ENCODE measurements around the gene TMEM245. TPM values are rescaled to one million over a fixed set of nuclear protein-coding genes. Genes with fewer than 3 reads are reported as not detected.

TMEM245 gene
- total RNA-seq, 1 experiment from 2014 or later = 23.7 TPM

GRCh38 chr9:108991479-108991878 lies 128.3 kb downstream of the TMEM245 start:
- H3K9ac ChIP-seq (ENCODE audit: low read length) = no peak overlapping the region
- CTCF ChIA-PET = no interaction called here
- no peak overlapping the region for H3K4me2 ChIP-seq (ENCODE audit: low read length)
- H3K36me3 ChIP-seq (ENCODE audit: low read depth, low read length) = peaks cover 33% of the 10 kb centered on the region
- H3K9me3 ChIP-seq (ENCODE audit: low read length) = no peaks in the 10 kb centered on the region
- intact Hi-C loops (cut with micrococcal nuclease) = no loop called here
- H3K79me2 ChIP-seq (ENCODE audit: low read length) = peaks cover 43% of the 10 kb centered on the region
- H3K9me2 ChIP-seq (replicated peaks; ENCODE audit: low read length) = no peaks in the 10 kb centered on the region
- H3K4me1 ChIP-seq (ENCODE audit: insufficient read depth, low read length) = peaks cover 18% of the 10 kb centered on the region
- POLR2A ChIA-PET (ENCODE audit: unreplicated experiment) = no interaction called here
- no peaks in the 10 kb centered on the region for H4K20me1 ChIP-seq (ENCODE audit: low read length)
- H2AFZ ChIP-seq (ENCODE audit: low read length) = no peak overlapping the region
- no peak overlapping the region for H3K4me3 ChIP-seq (ENCODE audit: low read length)
- no peak for TF ChIP-seq EZH2phosphoT487 (IDR thresholded peaks at IDR 0.05; ENCODE audit: borderline replicate concordance, low read length)
- TF ChIP-seq, protein P1, sequence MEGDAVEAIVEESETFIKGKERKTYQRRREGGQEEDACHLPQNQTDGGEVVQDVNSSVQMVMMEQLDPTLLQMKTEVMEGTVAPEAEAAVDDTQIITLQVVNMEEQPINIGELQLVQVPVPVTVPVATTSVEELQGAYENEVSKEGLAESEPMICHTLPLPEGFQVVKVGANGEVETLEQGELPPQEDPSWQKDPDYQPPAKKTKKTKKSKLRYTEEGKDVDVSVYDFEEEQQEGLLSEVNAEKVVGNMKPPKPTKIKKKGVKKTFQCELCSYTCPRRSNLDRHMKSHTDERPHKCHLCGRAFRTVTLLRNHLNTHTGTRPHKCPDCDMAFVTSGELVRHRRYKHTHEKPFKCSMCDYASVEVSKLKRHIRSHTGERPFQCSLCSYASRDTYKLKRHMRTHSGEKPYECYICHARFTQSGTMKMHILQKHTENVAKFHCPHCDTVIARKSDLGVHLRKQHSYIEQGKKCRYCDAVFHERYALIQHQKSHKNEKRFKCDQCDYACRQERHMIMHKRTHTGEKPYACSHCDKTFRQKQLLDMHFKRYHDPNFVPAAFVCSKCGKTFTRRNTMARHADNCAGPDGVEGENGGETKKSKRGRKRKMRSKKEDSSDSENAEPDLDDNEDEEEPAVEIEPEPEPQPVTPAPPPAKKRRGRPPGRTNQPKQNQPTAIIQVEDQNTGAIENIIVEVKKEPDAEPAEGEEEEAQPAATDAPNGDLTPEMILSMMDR (conservative IDR thresholded peaks at IDR 0.05; ENCODE audit: low read depth, low read length) = no peak
- TF ChIP-seq EZH2 (IDR thresholded peaks at IDR 0.05; ENCODE audit: low read length, unreplicated experiment) = no peak
- peak; percentile 31 for DNase-seq
- no TSS peak for BruUV-seq (replicated peaks)
- no peaks in the 10 kb centered on the region for H3F3A ChIP-seq (ENCODE audit: low read length, unreplicated experiment)
- peak overlapping the region; percentile 41 for H3K27ac ChIP-seq (ENCODE audit: low read length)
- ATAC-seq = peak; percentile 33; the same call in 1 of the 2 replicates
- H3K27me3 ChIP-seq (ENCODE audit: low read length) = no peaks in the 10 kb centered on the region

DNA sequence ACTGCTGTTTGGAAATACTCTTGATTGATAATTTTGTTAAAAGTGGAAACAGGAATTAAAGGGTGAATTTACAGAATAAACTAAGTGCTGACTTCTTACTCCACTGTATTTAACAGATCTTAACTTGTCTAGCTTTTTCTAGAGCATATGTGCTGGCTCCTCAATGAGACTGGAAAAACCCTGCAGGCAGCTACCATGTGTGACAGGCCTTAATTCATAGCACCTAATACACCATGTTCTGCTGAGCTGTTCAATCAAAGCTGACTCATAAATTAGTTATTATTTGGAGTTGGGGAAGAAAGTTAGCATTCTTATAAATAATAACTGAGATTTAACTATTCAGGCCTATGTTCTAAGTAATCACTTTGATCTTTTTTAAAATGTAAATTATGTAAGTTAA lies 135.9 kb downstream of the TMEM245 start:
- no peak overlapping the region for H3K9ac ChIP-seq (ENCODE audit: low read length)
- no peaks in the 10 kb centered on the region for H3K9me3 ChIP-seq (ENCODE audit: low read length)
- no peak overlapping the region for H2AFZ ChIP-seq (ENCODE audit: low read length)
- ChIA-PET CTCF (no interaction called here), POLR2A (ENCODE audit: unreplicated experiment) (no interaction called here)
- H3K27ac ChIP-seq (ENCODE audit: low read length) = no peak overlapping the region
- H3F3A ChIP-seq (ENCODE audit: low read length, unreplicated experiment) = no peaks in the 10 kb centered on the region
- intact Hi-C loops (cut with micrococcal nuclease) = no loop called here
- H3K79me2 ChIP-seq (ENCODE audit: low read length) = no peaks in the 10 kb centered on the region
- H3K4me2 ChIP-seq (ENCODE audit: low read length) = no peak overlapping the region
- no peak overlapping the region for H3K4me3 ChIP-seq (ENCODE audit: low read length)
- DNase-seq (no peak), ATAC-seq (no peak)
- no peaks in the 10 kb centered on the region for H3K27me3 ChIP-seq (ENCODE audit: low read length)
- H4K20me1 ChIP-seq (ENCODE audit: low read length) = no peaks in the 10 kb centered on the region
- H3K4me1 ChIP-seq (ENCODE audit: insufficient read depth, low read length) = no peaks in the 10 kb centered on the region
- no TSS peak for BruUV-seq (replicated peaks)
- peaks cover 19% of the 10 kb centered on the region for H3K36me3 ChIP-seq (ENCODE audit: low read depth, low read length)
- no peaks in the 10 kb centered on the region for H3K9me2 ChIP-seq (replicated peaks; ENCODE audit: low read length)
- TF ChIP-seq EZH2 (IDR thresholded peaks at IDR 0.05; ENCODE audit: low read length, unreplicated experiment) (no peak), EZH2phosphoT487 (IDR thresholded peaks at IDR 0.05; ENCODE audit: borderline replicate concordance, low read length) (no peak)
- TF ChIP-seq, protein P1 (conservative IDR thresholded peaks at IDR 0.05; ENCODE audit: low read depth, low read length) = no peak

GRCh38 chr9:108980893-108981292 lies 138.9 kb downstream of the TMEM245 start:
- TF ChIP-seq EZH2 (IDR thresholded peaks at IDR 0.05; ENCODE audit: low read length, unreplicated experiment) (no peak), EZH2phosphoT487 (IDR thresholded peaks at IDR 0.05; ENCODE audit: borderline replicate concordance, low read length) (no peak)
- TF ChIP-seq, protein P1 (conservative IDR thresholded peaks at IDR 0.05; ENCODE audit: low read depth, low read length) = no peak
- DNase-seq = no peak
- BruUV-seq (replicated peaks) = no TSS peak
- Histone ChIP-seq H3K9me3 (ENCODE audit: low read length) (no peaks in the 10 kb centered on the region), H3K9me2 (replicated peaks; ENCODE audit: low read length) (no peaks in the 10 kb centered on the region), H3F3A (ENCODE audit: low read length, unreplicated experiment) (no peaks in the 10 kb centered on the region), H3K4me1 (ENCODE audit: insufficient read depth, low read length) (no peaks in the 10 kb centered on the region), H3K27me3 (ENCODE audit: low read length) (no peaks in the 10 kb centered on the region), H3K27ac (ENCODE audit: low read length) (no peak overlapping the region), H3K4me3 (ENCODE audit: low read length) (no peak overlapping the region), H3K9ac (ENCODE audit: low read length) (no peak overlapping the region), H3K36me3 (ENCODE audit: low read depth, low read length) (peaks cover 20% of the 10 kb centered on the region), H4K20me1 (ENCODE audit: low read length) (no peaks in the 10 kb centered on the region), H2AFZ (ENCODE audit: low read length) (no peak overlapping the region), H3K79me2 (ENCODE audit: low read length) (no peaks in the 10 kb centered on the region), H3K4me2 (ENCODE audit: low read length) (no peak overlapping the region)
- ATAC-seq = no peak
- ChIA-PET CTCF (no interaction called here), POLR2A (ENCODE audit: unreplicated experiment) (no interaction called here)
- intact Hi-C loops (cut with micrococcal nuclease) = no loop called here

Data from PC-3 (cell line).